Endothelial cell of umbilical vein (primary cell): Measurements from ENCODE around the gene KRT17. TPM values are rescaled to one million over a fixed set of nuclear protein-coding genes. Genes with fewer than 3 reads are reported as not detected.

Experiments
- BruUV-seq: library from RNA; stranded (reverse); fragments of 400-500 nt; replicated peaks from 2 replicates; lab custom pipeline; 2021; lab: Mats Ljungman, UMichigan
- CTCF ChIA-PET: fragments of 300-600, 350-600 bp; sonication (Branson Sonifier 250); formaldehyde crosslinking; loops from one replicate; lab custom pipeline; 2021; ENCODE audit warnings: antibody characterized with exemption, inconsistent platforms; lab: Charles Lee
- POLR2A ChIA-PET: fragments of 300-600, 350-600 bp; sonication (Branson Sonifier 250); formaldehyde crosslinking; loops from one replicate; lab custom pipeline; 2021; ENCODE audit warnings: antibody characterized with exemption, inconsistent platforms; lab: Charles Lee
- DNase-seq: peaks from one replicate; pipeline ENCODE4 v3.0.0-alpha.2; 2011; ENCODE audit warnings: low read depth, low spot score
- FAIRE-seq: peaks from 2 replicates; lab custom pipeline; 2011; peaks lifted over from hg19 to GRCh38; lab: Jason Lieb, UNC
- H2AFZ ChIP-seq: 2 replicates; pipeline ENCODE4 v1.6.0; 2012; ENCODE audit warnings: low read depth, low read length, control low read depth, inconsistent platforms
- H3K27ac ChIP-seq: 2 replicates; pipeline ENCODE4 v1.5.1; 2011; ENCODE audit warnings: low read depth, mild to moderate bottlenecking, control low read depth, low read length, moderate library complexity; ENCODE audit not compliant: insufficient read depth
- H3K27me3 ChIP-seq, 2 experiments: 2 replicates each; pipeline versions ENCODE4 v1.6.0 to v1.6.1; 2011; ENCODE audit warnings: low read length in 2 of 2, mixed read lengths in 1 of 2; ENCODE audit not compliant: control insufficient read depth in 2 of 2, insufficient read depth in 2 of 2
- H3K36me3 ChIP-seq, 2 experiments: 2 replicates in 1 of 2; 3 replicates in 1 of 2; pipeline ENCODE4 v1.5.1; 2011; ENCODE audit warnings: low read length in 2 of 2, mild to moderate bottlenecking in 1 of 2, moderate library complexity in 1 of 2; ENCODE audit not compliant: control insufficient read depth in 2 of 2, insufficient read depth in 2 of 2; ENCODE audit errors: extremely low read depth in 1 of 2
- H3K4me1 ChIP-seq: 3 replicates; pipeline ENCODE4 v1.5.1; 2011; ENCODE audit warnings: mild to moderate bottlenecking, low read length; ENCODE audit not compliant: control insufficient read depth, insufficient read depth; ENCODE audit errors: extremely low read depth
- H3K4me2 ChIP-seq: 2 replicates; pipeline ENCODE4 v1.6.1; 2011; ENCODE audit warnings: low read length, control low read depth, mixed read lengths; ENCODE audit not compliant: insufficient read depth
- H3K4me3 ChIP-seq, 3 experiments: fragments of 200-600 bp in 1 of 3; sonication (generic), shearing (Covaris generic) in 1 of 3; replicated peaks in 1 of 3; 2 replicates each; pipeline ENCODE4 v1.5.1; 2011 to 2016; ENCODE audit warnings: control low read depth in 3 of 3, low read length in 3 of 3, mild to moderate bottlenecking in 2 of 3, inconsistent platforms in 1 of 3, low read depth in 1 of 3, moderate library complexity in 1 of 3; ENCODE audit not compliant: insufficient read depth in 1 of 3
- H3K79me2 ChIP-seq: 2 replicates; pipeline ENCODE4 v1.6.0; 2012; ENCODE audit warnings: low read length, inconsistent platforms; ENCODE audit not compliant: control insufficient read depth, insufficient read depth
- H3K9ac ChIP-seq: replicated peaks from 2 replicates; pipeline ENCODE3; 2011; ENCODE audit warnings: low read length, control low read depth; ENCODE audit not compliant: insufficient read depth; ENCODE audit errors: extremely low read depth
- H3K9me1 ChIP-seq: replicated peaks from 3 replicates; pipeline ENCODE4 v1.6.0; 2011; ENCODE audit warnings: mild to moderate bottlenecking, low read length; ENCODE audit not compliant: control insufficient read depth, insufficient read depth; ENCODE audit errors: extremely low read depth
- H3K9me3 ChIP-seq: replicated peaks from 2 replicates; pipeline ENCODE4 v1.5.1; 2012; ENCODE audit warnings: low read length, inconsistent platforms; ENCODE audit not compliant: control insufficient read depth, insufficient read depth
- H4K20me1 ChIP-seq: replicated peaks from 2 replicates; pipeline ENCODE3; 2011; ENCODE audit warnings: mild to moderate bottlenecking, low read length; ENCODE audit not compliant: control insufficient read depth, insufficient read depth; ENCODE audit errors: extremely low read depth
- CTCF ChIP-seq, 2 donors: IDR thresholded peaks; 1 replicate in 1 of 2; 2 replicates in 1 of 2; pipeline ENCODE4 v1.5.1; 2011; ENCODE audit warnings: low read length in 2 of 2, mild to moderate bottlenecking in 2 of 2, moderate library complexity in 2 of 2, control low read depth in 1 of 2, inconsistent platforms in 1 of 2, low read depth in 1 of 2; ENCODE audit not compliant: insufficient read depth in 1 of 2; ENCODE audit errors: extremely low read depth in 1 of 2
- EZH2 ChIP-seq: IDR thresholded peaks from 2 replicates; pipeline ENCODE4 v1.6.1; 2012; ENCODE audit warnings: borderline replicate concordance, low read depth, mild to moderate bottlenecking, moderate library complexity, low read length, inconsistent platforms; ENCODE audit not compliant: severe bottlenecking
- FOS ChIP-seq: IDR thresholded peaks from 2 replicates; pipeline ENCODE4 v1.6.1; 2011; ENCODE audit warnings: mild to moderate bottlenecking, low read length, moderate library complexity, borderline replicate concordance; ENCODE audit not compliant: insufficient read depth
- GATA2 ChIP-seq: IDR thresholded peaks from 2 replicates; pipeline ENCODE4 v1.7.0; 2011; ENCODE audit warnings: low read depth, mild to moderate bottlenecking, moderate library complexity, mixed read lengths, low read length; ENCODE audit not compliant: insufficient read length, insufficient read depth
- JUN ChIP-seq: IDR thresholded peaks from 2 replicates; pipeline ENCODE4 v1.6.1; 2011; ENCODE audit warnings: borderline replicate concordance, low read depth; ENCODE audit not compliant: insufficient read length, insufficient read depth
- MAX ChIP-seq: IDR thresholded peaks from 2 replicates; pipeline ENCODE4 v1.6.1; 2011; ENCODE audit not compliant: insufficient read depth, insufficient read length
- MYC ChIP-seq: IDR thresholded peaks from one replicate; pipeline ENCODE4 v1.6.1; 2011; ENCODE audit warnings: mild to moderate bottlenecking, low read depth, low read length
- POLR2A ChIP-seq: IDR thresholded peaks from 2 replicates; pipeline ENCODE4 v1.6.1; 2012; ENCODE audit warnings: low read depth, mild to moderate bottlenecking, control low read depth, low read length
- POLR2AphosphoS5 ChIP-seq: IDR thresholded peaks from 2 replicates; pipeline ENCODE4 v1.6.1; 2012; ENCODE audit warnings: low read depth, mild to moderate bottlenecking, control low read depth, low read length, moderate library complexity; ENCODE audit not compliant: insufficient read depth
- dilution Hi-C: fragments of 300-500 bp; cut with MboI; formaldehyde crosslinking; loops from one replicate; pipeline ENCODE4 v1.15.0; 2019; ENCODE audit warnings: low sequenced_read_pairs; ENCODE audit not compliant: extremely low pct_ligation_motif_present
- intact Hi-C: fragments of 100-400 bp; cut with micrococcal nuclease; formaldehyde crosslinking; loops from one replicate; pipeline ENCODE4 v1.10.0; 2022
- polyA plus RNA-seq, 4 experiments: library from polyadenylated mRNA; depleted of rRNA in 3 of 4; stranded (reverse) in 3 of 4; unstranded in 1 of 4; fragments of >200 nt; gene quantifications; 2 replicates each; pipeline versions ENCODE4 v1.2.1 to v1.2.3, GENCODE V29; 2011 to 2012; ENCODE audit warnings: missing spikeins in 1 of 4
- total RNA-seq: library from RNA; stranded (reverse); gene quantifications from 2 replicates; pipeline ENCODE4 v1.2.3, GENCODE V29; 2021

KRT17 gene
- total and polyA plus RNA-seq, 2 donors (not counting 3 experiments of a cell fraction or from before 2014, with no cell fraction given): 0.83 to 1.6 TPM

- ChIA-PET CTCF (interaction anchor here (0.8 to 9.4 kb wide), 23 partner anchors 10 to 1304 kb away, joined by 3 to 369 read pairs (median 4); partner anchors contain the start of genes EIF1 and IGFBP4), POLR2A (no interaction called here)
- BruUV-seq: no TSS peak
- intact Hi-C loops: loop anchor here (1.0 to 10.0 kb wide), 8 partner anchors 18 to 1021 kb away; partner anchors contain the start of gene SMARCE1
- no peaks in the 10 kb centered on the region for H3K36me3 ChIP-seq
- H3K27me3 ChIP-seq: no peaks in the 10 kb centered on the region
- H3K9me1 ChIP-seq: no peaks in the 10 kb centered on the region
- no peak for TF ChIP-seq EZH2
- TF ChIP-seq MYC: no peak
- no peak for TF ChIP-seq CTCF (IDR thresholded peaks at IDR 0.05; ENCODE audit: extremely low read depth in 1 of 2, insufficient read depth in 1 of 2, low read depth in 1 of 2, low read length in 2 of 2)
- no peak for TF ChIP-seq FOS
- no peak for TF ChIP-seq GATA2
- no peak for TF ChIP-seq POLR2A
- no peak for TF ChIP-seq JUN
- TF ChIP-seq MAX: no peak
- no peak for TF ChIP-seq POLR2AphosphoS5
- H3K9me3 ChIP-seq: no peaks in the 10 kb centered on the region
- peaks cover 23% of the 10 kb centered on the region for H3K4me1 ChIP-seq
- peak overlapping the region; percentile 88 for H2AFZ ChIP-seq
- no peaks in the 10 kb centered on the region for H3K79me2 ChIP-seq
- H4K20me1 ChIP-seq: no peaks in the 10 kb centered on the region
- peak; percentile 71 for DNase-seq
- peak overlapping the region; percentile 49 for H3K27ac ChIP-seq
- dilution Hi-C loops: no loop called here
- peak overlapping the region; percentile 1 for H3K9ac ChIP-seq
- peak overlapping the region; percentile 49 for H3K4me2 ChIP-seq
- FAIRE-seq: no peak
- peak overlapping the region in 1 of 3 experiments; percentile 32 for H3K4me3 ChIP-seq
Measured at GRCh38 chr17:41666237-41666641, 41.9 kb upstream of the KRT17 start.
